OCI-LY7 (cell line): ENCODE results near the gene UNKL. TPM values are rescaled to one million over a fixed set of nuclear protein-coding genes. Genes with fewer than 3 reads are reported as not detected.

ENCODE experiments used
- BruUV-seq: library from RNA; stranded (reverse); fragments of 400-500 nt; replicated peaks from 2 replicates; lab custom pipeline; 2021; lab: Mats Ljungman, UMichigan
- CTCF ChIA-PET: fragments of 300-600 bp; sonication (Branson Sonifier 250); formaldehyde crosslinking; loops from one replicate; lab custom pipeline; 2022; ENCODE audit warnings: antibody characterized with exemption; ENCODE audit not compliant: unreplicated experiment; lab: Charles Lee
- POLR2A ChIA-PET: fragments of 300-600 bp; sonication (Branson Sonifier 250); formaldehyde crosslinking; loops from one replicate; lab custom pipeline; 2022; ENCODE audit warnings: antibody characterized with exemption; lab: Charles Lee
- DNase-seq: peaks from one replicate; pipeline ENCODE4 v3.0.0-alpha.2; 2015; ENCODE audit warnings: low spot score
- H2AFZ ChIP-seq: fragments of 200-600 bp; sonication (generic), shearing (Covaris generic); 2 replicates; pipeline ENCODE4 v1.6.1; 2014; ENCODE audit warnings: mild to moderate bottlenecking, antibody characterized with exemption, low read length, moderate library complexity
- H3K27ac ChIP-seq: fragments of 200-600 bp; sonication (generic); 2 replicates; pipeline ENCODE4 v1.5.1; 2014; ENCODE audit warnings: mixed run types, low read depth, mild to moderate bottlenecking, moderate library complexity, low read length, inconsistent platforms; ENCODE audit not compliant: poor library complexity, severe bottlenecking
- H3K36me3 ChIP-seq: fragments of 200-600 bp; sonication (generic); 2 replicates; pipeline ENCODE4 v1.6.1; 2014; ENCODE audit warnings: mild to moderate bottlenecking, antibody characterized with exemption, low read length, moderate library complexity, mixed read lengths; ENCODE audit not compliant: insufficient read depth
- H3K4me1 ChIP-seq: fragments of 200-600 bp; sonication (generic); 2 replicates; pipeline ENCODE4 v1.5.1; 2014; ENCODE audit warnings: mild to moderate bottlenecking, low read length; ENCODE audit not compliant: insufficient read depth, poor library complexity, severe bottlenecking
- H3K4me2 ChIP-seq: fragments of 200-600 bp; sonication (generic); 2 replicates; pipeline ENCODE4 v1.6.1; 2014; ENCODE audit warnings: mild to moderate bottlenecking, low read length
- H3K4me3 ChIP-seq: fragments of 200-600 bp; sonication (generic); 2 replicates; pipeline ENCODE4 v1.5.1; 2014; ENCODE audit warnings: mild to moderate bottlenecking, low read depth, low read length; ENCODE audit not compliant: poor library complexity, severe bottlenecking
- H3K79me2 ChIP-seq: fragments of 200-600 bp; sonication (generic); 2 replicates; pipeline ENCODE4 v1.6.1; 2016; ENCODE audit warnings: low read depth, mild to moderate bottlenecking, low read length, moderate library complexity, mixed read lengths; ENCODE audit not compliant: insufficient read depth
- H3K9me2 ChIP-seq: fragments of 200-600 bp; sonication (generic); 2 replicates; pipeline ENCODE4 v1.6.1; 2016; ENCODE audit warnings: mild to moderate bottlenecking, low read length, mixed read lengths; ENCODE audit not compliant: insufficient read depth
- H3K9me3 ChIP-seq: fragments of 200-600 bp; sonication (generic); 2 replicates; pipeline ENCODE4 v1.6.1; 2014; ENCODE audit warnings: mild to moderate bottlenecking, mixed run types, low read length, mixed read lengths
- H4K20me1 ChIP-seq: fragments of 200-600 bp; sonication (generic); 2 replicates; pipeline ENCODE4 v1.6.1; 2014; ENCODE audit warnings: mild to moderate bottlenecking, antibody characterized with exemption, low read length, moderate library complexity, mixed read lengths; ENCODE audit not compliant: insufficient read depth
- CTCF ChIP-seq: fragments of 200-600 bp; sonication (generic); conservative IDR thresholded peaks from 2 replicates; pipeline ENCODE4 v1.5.1; 2014; ENCODE audit warnings: mild to moderate bottlenecking, antibody characterized with exemption, low read length, moderate library complexity, mixed read lengths
- EZH2phosphoT487 ChIP-seq: fragments of 200-600 bp; sonication (generic); IDR thresholded peaks from 2 replicates; pipeline ENCODE4 v1.6.1; 2018; ENCODE audit warnings: low read depth, borderline replicate concordance, mild to moderate bottlenecking, mixed run types, antibody characterized with exemption, low read length, moderate library complexity, mixed read lengths
- intact Hi-C: fragments of 100-400 bp; cut with micrococcal nuclease; formaldehyde crosslinking; loops from one replicate; pipeline ENCODE4 v1.10.0; 2022; ENCODE audit not compliant: unreplicated experiment
- total RNA-seq, 2 experiments: library from RNA; depleted of rRNA in 1 of 2; stranded (reverse); fragments of >200 nt in 1 of 2; shearing (Covaris generic) in 1 of 2; gene quantifications; 2 replicates each; pipeline ENCODE4 v1.2.3, GENCODE V29; 2014 to 2022

Gene UNKL
- total RNA-seq, 2 experiments from 2014 or later: 31.0 to 33.7 TPM

GRCh38 chr16:1327619-1327947 is 86.9 kb downstream of the UNKL start:
- no TSS peak for BruUV-seq
- H2AFZ ChIP-seq: no peak overlapping the region
- no peaks in the 10 kb centered on the region for H3K9me2 ChIP-seq
- TF ChIP-seq EZH2phosphoT487: no peak
- TF ChIP-seq CTCF: no peak
- H3K27ac ChIP-seq: no peak overlapping the region
- H3K4me2 ChIP-seq: no peak overlapping the region
- H3K36me3 ChIP-seq: peaks cover 33% of the 10 kb centered on the region
- no peak overlapping the region for H3K4me3 ChIP-seq
- POLR2A ChIA-PET: no interaction called here
- CTCF ChIA-PET: no interaction called here
- no peaks in the 10 kb centered on the region for H3K79me2 ChIP-seq
- intact Hi-C loops: no loop called here
- H3K4me1 ChIP-seq: peaks cover 18% of the 10 kb centered on the region
- no peaks in the 10 kb centered on the region for H3K9me3 ChIP-seq
- H4K20me1 ChIP-seq: no peaks in the 10 kb centered on the region
- no peak for DNase-seq

- H3K4me3 ChIP-seq: no peak overlapping the region
- POLR2A ChIA-PET: no interaction called here
- H3K79me2 ChIP-seq: no peaks in the 10 kb centered on the region
- no peaks in the 10 kb centered on the region for H3K9me3 ChIP-seq
- intact Hi-C loops: no loop called here
- no peak overlapping the region for H3K27ac ChIP-seq
- no peaks in the 10 kb centered on the region for H4K20me1 ChIP-seq
- no peak for DNase-seq
- no TSS peak for BruUV-seq
- CTCF ChIA-PET: no interaction called here
- TF ChIP-seq CTCF (no peak), EZH2phosphoT487 (no peak)
- peaks cover 38% of the 10 kb centered on the region for H3K36me3 ChIP-seq
- no peak overlapping the region for H2AFZ ChIP-seq
- no peak overlapping the region for H3K4me2 ChIP-seq
- H3K4me1 ChIP-seq: peaks cover 13% of the 10 kb centered on the region
- no peaks in the 10 kb centered on the region for H3K9me2 ChIP-seq
These were observed 87.4 kb downstream of the UNKL start for GRCh38 chr16:1326946-1327618.

GRCh38 chr16:1326391-1326790 is 88.1 kb downstream of the UNKL start:
- H3K79me2 ChIP-seq: no peaks in the 10 kb centered on the region
- H3K4me2 ChIP-seq: no peak overlapping the region
- no TSS peak for BruUV-seq
- H3K4me3 ChIP-seq: no peak overlapping the region
- H3K36me3 ChIP-seq: peaks cover 45% of the 10 kb centered on the region
- POLR2A ChIA-PET: no interaction called here
- intact Hi-C loops: no loop called here
- no peak for DNase-seq
- H3K9me3 ChIP-seq: no peaks in the 10 kb centered on the region
- no peak overlapping the region for H2AFZ ChIP-seq
- CTCF ChIA-PET: no interaction called here
- peaks cover 6% of the 10 kb centered on the region for H3K4me1 ChIP-seq
- H3K27ac ChIP-seq: no peak overlapping the region
- no peaks in the 10 kb centered on the region for H4K20me1 ChIP-seq
- H3K9me2 ChIP-seq: no peaks in the 10 kb centered on the region
- TF ChIP-seq EZH2phosphoT487: no peak
- TF ChIP-seq CTCF: no peak
